Ishikawa (cell line): ENCODE measurements around the gene RRN3.

ENCODE experiments used
- CEBPB ChIP-seq: IDR thresholded peaks from 2 replicates; pipeline ENCODE4 v1.6.1; 2012
- CREB1 ChIP-seq: IDR thresholded peaks from 2 replicates; pipeline ENCODE4 v1.6.1; 2012; ENCODE audit warnings: low read depth
- EP300 ChIP-seq: IDR thresholded peaks from 2 replicates; pipeline ENCODE4 v1.6.1; 2012; ENCODE audit warnings: borderline replicate concordance
- FOXM1 ChIP-seq: IDR thresholded peaks from 2 replicates; pipeline ENCODE4 v1.6.1; 2012; ENCODE audit warnings: low read depth, borderline replicate concordance
- NFIC ChIP-seq: IDR thresholded peaks from 2 replicates; pipeline ENCODE4 v1.6.1; 2012
- RAD21 ChIP-seq: IDR thresholded peaks from 2 replicates; pipeline ENCODE4 v1.6.1; 2012; ENCODE audit warnings: low read depth
- REST ChIP-seq: IDR thresholded peaks from 2 replicates; pipeline ENCODE4 v1.6.1; 2012; ENCODE audit warnings: low read depth, mild to moderate bottlenecking
- TAF1 ChIP-seq: IDR thresholded peaks from 2 replicates; pipeline ENCODE4 v1.6.1; 2012; ENCODE audit warnings: low read depth, mild to moderate bottlenecking
- TEAD4 ChIP-seq: IDR thresholded peaks from 2 replicates; pipeline ENCODE4 v1.6.1; 2012
- ZBTB7A ChIP-seq: IDR thresholded peaks from 2 replicates; pipeline ENCODE4 v1.6.1; 2012; ENCODE audit warnings: low read depth
- TF ChIP-seq, protein P1 (sequence below): IDR thresholded peaks from 2 replicates; pipeline ENCODE4 v1.6.1; 2012
- TF ChIP-seq, protein P2 (sequence below): IDR thresholded peaks from 2 replicates; pipeline ENCODE4 v1.6.1; 2012

The RRN3 gene

DNA sequence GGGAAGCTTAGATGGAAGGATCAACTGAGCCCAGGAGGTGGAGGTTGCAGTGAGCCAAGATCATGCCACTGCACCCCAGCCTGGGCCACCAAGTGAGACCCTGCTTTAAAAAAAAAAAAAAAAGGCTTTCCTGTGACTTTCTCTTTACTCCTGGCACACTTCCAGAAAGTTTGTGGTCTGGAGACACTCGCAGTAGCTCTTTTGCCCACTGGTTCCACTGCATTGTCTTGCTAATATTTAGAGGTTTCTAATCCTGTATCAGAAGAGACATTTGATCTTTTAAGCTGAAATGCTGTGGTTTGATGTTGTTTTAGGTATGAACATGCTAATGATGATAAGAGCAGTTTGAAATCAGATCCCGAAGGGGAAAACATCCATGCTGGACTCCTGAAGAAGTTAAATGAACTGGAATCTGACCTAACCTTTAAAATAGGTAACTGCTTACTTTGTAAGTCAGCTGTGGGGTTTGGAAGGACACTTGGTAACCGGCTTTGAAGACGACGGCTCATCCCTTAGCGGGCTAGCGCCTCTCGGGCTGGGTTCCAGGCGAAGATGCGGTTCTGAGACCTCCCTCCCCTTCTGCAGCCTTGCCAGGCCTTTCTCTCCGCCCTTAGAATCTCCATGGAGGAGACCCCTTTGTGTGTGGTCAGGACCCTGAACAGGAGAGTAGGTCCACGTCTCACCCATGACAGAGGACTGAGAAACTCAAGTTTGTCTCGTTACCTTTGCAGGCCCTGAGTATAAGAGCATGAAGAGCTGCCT, 61.3 kb downstream of the RRN3 start:
- TF ChIP-seq CREB1 (no peak), ZBTB7A (no peak), REST (no peak), EP300 (no peak), FOXM1 (no peak), NFIC (0 out of 2 replicates have a peak, but pooled peaks have one; percentile 19)
- TF ChIP-seq, protein P1, sequence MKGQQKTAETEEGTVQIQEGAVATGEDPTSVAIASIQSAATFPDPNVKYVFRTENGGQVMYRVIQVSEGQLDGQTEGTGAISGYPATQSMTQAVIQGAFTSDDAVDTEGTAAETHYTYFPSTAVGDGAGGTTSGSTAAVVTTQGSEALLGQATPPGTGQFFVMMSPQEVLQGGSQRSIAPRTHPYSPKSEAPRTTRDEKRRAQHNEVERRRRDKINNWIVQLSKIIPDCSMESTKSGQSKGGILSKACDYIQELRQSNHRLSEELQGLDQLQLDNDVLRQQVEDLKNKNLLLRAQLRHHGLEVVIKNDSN, result no peak
- TF ChIP-seq, protein P2, sequence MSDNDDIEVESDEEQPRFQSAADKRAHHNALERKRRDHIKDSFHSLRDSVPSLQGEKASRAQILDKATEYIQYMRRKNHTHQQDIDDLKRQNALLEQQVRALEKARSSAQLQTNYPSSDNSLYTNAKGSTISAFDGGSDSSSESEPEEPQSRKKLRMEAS, result no peak

DNA sequence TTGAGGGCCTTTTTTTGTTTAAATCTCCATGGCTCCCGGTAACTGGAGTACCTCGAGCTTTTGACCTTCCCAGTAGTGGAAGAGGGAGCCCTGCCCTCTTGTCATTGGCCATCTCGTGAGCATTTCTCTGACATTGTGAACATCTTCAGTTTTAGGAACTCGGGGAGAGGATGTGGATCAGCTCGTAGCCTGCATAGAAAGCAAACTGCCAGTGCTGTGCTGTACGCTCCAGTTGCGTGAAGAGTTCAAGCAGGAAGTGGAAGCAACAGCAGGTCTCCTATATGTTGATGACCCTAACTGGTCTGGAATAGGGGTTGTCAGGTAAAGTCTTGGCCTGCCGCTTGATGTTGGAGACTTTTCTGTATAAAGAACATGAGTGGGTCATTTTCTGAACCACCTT, 62.5 kb downstream of the RRN3 start:
- no peak for TF ChIP-seq EP300

DNA sequence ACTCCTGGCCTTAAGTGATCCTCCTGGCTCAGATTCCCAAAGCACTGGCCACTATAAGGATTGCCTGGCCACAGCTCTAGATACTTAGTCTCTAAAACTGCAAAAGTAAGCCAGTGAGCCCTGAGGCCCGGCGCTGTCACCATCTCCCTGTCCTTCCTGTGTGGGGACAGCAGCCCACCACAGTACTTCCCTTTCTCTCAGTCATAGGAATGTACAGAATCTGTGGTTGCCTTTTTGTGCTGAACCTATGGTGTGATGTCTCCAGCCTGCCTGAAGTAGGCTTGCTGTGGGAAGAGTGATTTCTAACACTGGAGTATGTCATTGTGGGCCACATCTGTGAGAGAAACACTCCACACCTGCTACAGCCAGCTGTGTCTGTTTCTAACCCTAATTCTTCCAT, 62.9 kb downstream of the RRN3 start:
- TF ChIP-seq TAF1, result no peak
- no peak for TF ChIP-seq EP300
- no peak for TF ChIP-seq CEBPB
- TF ChIP-seq FOXM1, result no peak
- no peak for TF ChIP-seq TEAD4
- TF ChIP-seq, protein P1, result no peak

DNA sequence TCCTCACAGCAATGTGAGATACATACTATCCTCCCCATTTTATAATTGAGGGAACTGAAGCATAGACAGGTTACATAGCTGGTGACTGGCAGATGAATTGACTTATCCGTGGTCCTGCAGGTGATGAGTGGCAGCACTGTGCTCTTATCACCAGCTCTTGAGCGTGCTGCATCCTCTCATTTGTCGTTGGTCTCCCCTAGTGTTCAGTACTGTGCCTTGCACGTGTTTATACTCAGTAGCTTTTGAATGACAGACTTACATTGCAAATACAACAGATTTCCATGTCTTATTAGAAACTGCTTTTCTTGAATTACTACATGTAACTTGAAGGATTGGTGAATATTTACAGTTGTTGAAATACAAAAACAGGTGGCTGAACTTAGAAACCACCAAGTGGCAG, 71.9 kb downstream of the RRN3 start:
- TF ChIP-seq RAD21, result peak; percentile 14; the same call in 1 of the 2 replicates
